HEK293 (cell line): ENCODE data around the gene TUBB2B.

ENCODE experiments used
- CTCF ChIA-PET: fragments of 350-600 bp; formaldehyde crosslinking; extraction: SDS; loops from one replicate; lab custom pipeline; 2021; ENCODE audit warnings: antibody characterized with exemption; lab: Yijun Ruan, JAX
- POLR2A ChIA-PET: fragments of 300-600 bp; formaldehyde crosslinking; extraction: SDS; loops from one replicate; lab custom pipeline; 2020; ENCODE audit warnings: antibody characterized with exemption, inconsistent platforms; lab: Yijun Ruan, JAX
- H3K27ac ChIP-seq: fragments of 200-500 bp; sonication (Bioruptor generic); 2 replicates; pipeline ENCODE4 v1.5.1; 2014; ENCODE audit warnings: low read depth, low read length, control low read depth, inconsistent platforms; ENCODE audit errors: extremely low read depth
- H3K36me3 ChIP-seq, 2 experiments: fragments of 200-500 bp in 1 of 2; sonication (Bioruptor generic) in 1 of 2; 1 replicate in 1 of 2; 2 replicates in 1 of 2; pipeline ENCODE4 v1.5.1; 2014 to 2017; ENCODE audit warnings: inconsistent platforms in 2 of 2, low read length in 2 of 2; ENCODE audit not compliant: control insufficient read depth in 2 of 2, insufficient read depth in 1 of 2
- H3K4me1 ChIP-seq: fragments of 200-500 bp; sonication (Bioruptor generic); 2 replicates; pipeline ENCODE4 v1.5.1; 2014; ENCODE audit warnings: mild to moderate bottlenecking, low read length, inconsistent platforms; ENCODE audit not compliant: control insufficient read depth, insufficient read depth
- H3K4me3 ChIP-seq: 2 replicates; pipeline ENCODE4 v1.5.1; 2011; ENCODE audit warnings: low read depth, mild to moderate bottlenecking, control low read depth, low read length, moderate library complexity
- H3K9me3 ChIP-seq: fragments of 200-500 bp; sonication (Bioruptor generic); 2 replicates; pipeline ENCODE4 v1.5.1; 2014; ENCODE audit warnings: low read depth, low read length, inconsistent platforms; ENCODE audit not compliant: control insufficient read depth, insufficient read depth
- AEBP2 ChIP-seq: fragments of 450-650 bp; formaldehyde crosslinking; IDR thresholded peaks from 2 replicates; pipeline ENCODE4 v1.5.1; 2016; ENCODE audit warnings: missing biosample characterization, missing genetic modification characterization, borderline replicate concordance
- BCL6B ChIP-seq: fragments of 450-650 bp; formaldehyde crosslinking; IDR thresholded peaks from 2 replicates; pipeline ENCODE4 v1.5.1; 2017; ENCODE audit warnings: missing biosample characterization, missing genetic modification characterization
- KLF8 ChIP-seq: fragments of 450-650 bp; formaldehyde crosslinking; IDR thresholded peaks from 2 replicates; pipeline ENCODE4 v1.5.1; 2016; ENCODE audit warnings: missing biosample characterization, missing genetic modification characterization
- PRDM1 ChIP-seq: fragments of 450-650 bp; formaldehyde crosslinking; IDR thresholded peaks from 2 replicates; pipeline ENCODE4; 2016; ENCODE audit warnings: missing biosample characterization, missing genetic modification characterization
- RBAK ChIP-seq: fragments of 450-650 bp; formaldehyde crosslinking; IDR thresholded peaks from 2 replicates; pipeline ENCODE4 v1.5.1; 2016; ENCODE audit warnings: missing biosample characterization, missing genetic modification characterization
- SCRT2 ChIP-seq: fragments of 450-650 bp; formaldehyde crosslinking; IDR thresholded peaks from 2 replicates; pipeline ENCODE4 v1.5.1; 2016; ENCODE audit warnings: missing biosample characterization, missing genetic modification characterization
- SP7 ChIP-seq: fragments of 450-650 bp; formaldehyde crosslinking; IDR thresholded peaks from 2 replicates; pipeline ENCODE4 v1.5.1; 2016; ENCODE audit warnings: missing biosample characterization, missing genetic modification characterization
- YY2 ChIP-seq: fragments of 450-650 bp; formaldehyde crosslinking; IDR thresholded peaks from 2 replicates; pipeline ENCODE4 v1.5.1; 2016; ENCODE audit warnings: missing biosample characterization, missing genetic modification characterization
- ZBTB21 ChIP-seq: fragments of 450-650 bp; formaldehyde crosslinking; IDR thresholded peaks from 2 replicates; pipeline ENCODE4 v1.5.1; 2017; ENCODE audit warnings: missing biosample characterization, missing genetic modification characterization
- ZBTB49 ChIP-seq: fragments of 450-650 bp; formaldehyde crosslinking; IDR thresholded peaks from 2 replicates; pipeline ENCODE4 v1.5.1; 2016; ENCODE audit warnings: missing biosample characterization, missing genetic modification characterization, low read depth
- ZFP69B ChIP-seq: fragments of 450-650 bp; formaldehyde crosslinking; IDR thresholded peaks from 2 replicates; pipeline ENCODE4 v1.5.1; 2016; ENCODE audit warnings: missing biosample characterization, missing genetic modification characterization
- ZNF114 ChIP-seq: fragments of 450-650 bp; formaldehyde crosslinking; IDR thresholded peaks from 2 replicates; pipeline ENCODE4 v1.5.0; 2017; ENCODE audit warnings: missing biosample characterization, missing genetic modification characterization
- ZNF140 ChIP-seq: fragments of 450-650 bp; formaldehyde crosslinking; IDR thresholded peaks from 2 replicates; pipeline ENCODE4 v1.5.1; 2016; ENCODE audit warnings: missing biosample characterization, missing genetic modification characterization
- ZNF214 ChIP-seq: fragments of 450-650 bp; formaldehyde crosslinking; IDR thresholded peaks from 2 replicates; pipeline ENCODE4 v1.5.1; 2017; ENCODE audit warnings: missing biosample characterization, mild to moderate bottlenecking, missing genetic modification characterization, borderline replicate concordance
- ZNF239 ChIP-seq: fragments of 450-650 bp; formaldehyde crosslinking; IDR thresholded peaks from 2 replicates; pipeline ENCODE4 v1.5.1; 2016; ENCODE audit warnings: missing biosample characterization, missing genetic modification characterization
- ZNF274 ChIP-seq, 2 experiments: fragments of 200-500 bp in 1 of 2; fragments of 450-650 bp in 1 of 2; sonication (Bioruptor generic) in 1 of 2; formaldehyde crosslinking in 1 of 2; IDR thresholded peaks; 2 replicates each; pipeline versions ENCODE4 v1.5.1 to v1.6.1; 2014 to 2016; ENCODE audit warnings: borderline replicate concordance in 1 of 2, inconsistent platforms in 1 of 2, low read length in 1 of 2, missing biosample characterization in 1 of 2, missing genetic modification characterization in 1 of 2
- ZNF366 ChIP-seq: fragments of 450-650 bp; formaldehyde crosslinking; conservative IDR thresholded peaks from 2 replicates; pipeline ENCODE4 v1.5.1; 2016; ENCODE audit warnings: missing biosample characterization, missing genetic modification characterization
- ZNF394 ChIP-seq: fragments of 450-650 bp; formaldehyde crosslinking; IDR thresholded peaks from 2 replicates; pipeline ENCODE4 v1.5.1; 2016; ENCODE audit warnings: missing biosample characterization, missing genetic modification characterization, mild to moderate bottlenecking, moderate library complexity, borderline replicate concordance
- ZNF398 ChIP-seq: fragments of 450-650 bp; formaldehyde crosslinking; IDR thresholded peaks from 2 replicates; pipeline ENCODE4 v1.5.1; 2017; ENCODE audit warnings: missing biosample characterization, missing genetic modification characterization
- ZNF416 ChIP-seq: fragments of 450-650 bp; formaldehyde crosslinking; IDR thresholded peaks from 2 replicates; pipeline ENCODE4 v1.5.1; 2016; ENCODE audit warnings: missing biosample characterization, missing genetic modification characterization
- ZNF426 ChIP-seq: fragments of 450-650 bp; formaldehyde crosslinking; IDR thresholded peaks from 2 replicates; pipeline ENCODE4 v1.5.1; 2017; ENCODE audit warnings: missing biosample characterization, missing genetic modification characterization, mild to moderate bottlenecking, inconsistent platforms, moderate library complexity
- ZNF530 ChIP-seq: fragments of 450-650 bp; formaldehyde crosslinking; IDR thresholded peaks from 2 replicates; pipeline ENCODE4 v1.5.1; 2016; ENCODE audit warnings: low read depth, missing biosample characterization, missing genetic modification characterization
- ZNF660 ChIP-seq: fragments of 450-650 bp; IDR thresholded peaks from 2 replicates; pipeline ENCODE4 v1.5.1; 2018; ENCODE audit warnings: missing biosample characterization, mild to moderate bottlenecking, missing genetic modification characterization
- ZNF677 ChIP-seq: fragments of 450-650 bp; IDR thresholded peaks from 2 replicates; pipeline ENCODE4 v1.5.0; 2018; ENCODE audit warnings: missing biosample characterization, mild to moderate bottlenecking, missing genetic modification characterization, moderate library complexity
- ZNF701 ChIP-seq: fragments of 450-650 bp; formaldehyde crosslinking; IDR thresholded peaks from 2 replicates; pipeline ENCODE4 v1.5.1; 2016; ENCODE audit warnings: missing biosample characterization, missing genetic modification characterization
- ZNF707 ChIP-seq: fragments of 450-650 bp; formaldehyde crosslinking; IDR thresholded peaks from 2 replicates; pipeline ENCODE4 v1.5.1; 2016; ENCODE audit warnings: missing biosample characterization, missing genetic modification characterization
- ZNF791 ChIP-seq: fragments of 450-650 bp; formaldehyde crosslinking; IDR thresholded peaks from 2 replicates; pipeline ENCODE4 v1.5.1; 2016; ENCODE audit warnings: missing biosample characterization, missing genetic modification characterization
- ZSCAN4 ChIP-seq: fragments of 450-650 bp; formaldehyde crosslinking; IDR thresholded peaks from 2 replicates; pipeline ENCODE4 v1.5.1; 2017; ENCODE audit warnings: missing biosample characterization, missing genetic modification characterization

Gene TUBB2B

GRCh38 chr6:3258201-3258600 lies 30.7 kb upstream of the TUBB2B start:
- no peaks in the 10 kb centered on the region for H3K9me3 ChIP-seq
- no peak overlapping the region for H3K27ac ChIP-seq
- H3K36me3 ChIP-seq: peaks cover 0 to 19% of the 10 kb centered on the region in 2 experiments; a peak in 2 of 3 replicates
- H3K4me1 ChIP-seq: peaks cover 10% of the 10 kb centered on the region; the same call in 1 of the 2 replicates
- TF ChIP-seq PRDM1 (tag by site-specific recombination): no peak
- no peak for TF ChIP-seq ZNF214 (tag by site-specific recombination)
- no peak for TF ChIP-seq KLF8 (tag by site-specific recombination)
- TF ChIP-seq ZBTB49 (tag by site-specific recombination): no peak
- TF ChIP-seq ZNF530 (tag by site-specific recombination): no peak
- no peak for TF ChIP-seq RBAK
- TF ChIP-seq ZNF660 (tag by site-specific recombination): no peak
- no peak for TF ChIP-seq ZNF416
- TF ChIP-seq ZNF239 (tag by site-specific recombination): no peak
- TF ChIP-seq ZNF366 (tag by site-specific recombination): no peak
- TF ChIP-seq SP7 (tag by site-specific recombination): no peak
- no peak for TF ChIP-seq ZNF398
- no peak for TF ChIP-seq ZNF394 (tag by site-specific recombination)
- no peak for TF ChIP-seq ZNF707 (tag by site-specific recombination)
- TF ChIP-seq ZFP69B: no peak
- no peak overlapping the region; the same call in 1 of the 2 replicates for H3K4me3 ChIP-seq
- POLR2A ChIA-PET: interaction anchor here (0.6 to 2.8 kb wide), 8 partner anchors 9 to 101 kb away, joined by 3 to 14 read pairs (median 8); partner anchors contain the start of gene TUBB2A
- CTCF ChIA-PET: interaction anchor here (0.5 kb wide), 1 partner anchor 180 kb away, joined by 3 read pairs; no protein-coding TSS in a partner anchor

GRCh38 chr6:3253597-3253961 lies 26.1 kb upstream of the TUBB2B start:
- Histone ChIP-seq H3K4me1 (peaks cover 2% of the 10 kb centered on the region; the same call in 1 of the 2 replicates), H3K36me3 (no peaks in the 10 kb centered on the region), H3K9me3 (no peaks in the 10 kb centered on the region), H3K4me3 (no peak overlapping the region), H3K27ac (no peak overlapping the region)
- POLR2A ChIA-PET: interaction anchor here (1.4 kb wide), 1 partner anchor 27 kb away, joined by 8 read pairs; no protein-coding TSS in a partner anchor
- CTCF ChIA-PET: interaction anchor here (5.6 kb wide), 1 partner anchor 125 kb away, joined by 69 read pairs; no protein-coding TSS in a partner anchor
- TF ChIP-seq ZNF791 (tag by site-specific recombination) (no peak), ZNF701 (no peak), ZNF677 (tag by site-specific recombination) (no peak), YY2 (tag by site-specific recombination) (no peak), AEBP2 (tag by site-specific recombination) (no peak), ZNF426 (tag by site-specific recombination) (no peak), BCL6B (tag by site-specific recombination) (no peak), ZNF140 (no peak), ZBTB21 (tag by site-specific recombination) (no peak), ZNF274 (IDR thresholded peaks at IDR 0.05; ENCODE audit: low read length) (no peak), ZNF274 (tag by site-specific recombination; IDR thresholded peaks at IDR 0.05; ENCODE audit: borderline replicate concordance) (no peak), ZNF114 (tag by site-specific recombination) (no peak), ZSCAN4 (tag by site-specific recombination) (no peak), SCRT2 (no peak)
